ENCODE results near the gene DDX50.

Gene DDX50

DNA sequence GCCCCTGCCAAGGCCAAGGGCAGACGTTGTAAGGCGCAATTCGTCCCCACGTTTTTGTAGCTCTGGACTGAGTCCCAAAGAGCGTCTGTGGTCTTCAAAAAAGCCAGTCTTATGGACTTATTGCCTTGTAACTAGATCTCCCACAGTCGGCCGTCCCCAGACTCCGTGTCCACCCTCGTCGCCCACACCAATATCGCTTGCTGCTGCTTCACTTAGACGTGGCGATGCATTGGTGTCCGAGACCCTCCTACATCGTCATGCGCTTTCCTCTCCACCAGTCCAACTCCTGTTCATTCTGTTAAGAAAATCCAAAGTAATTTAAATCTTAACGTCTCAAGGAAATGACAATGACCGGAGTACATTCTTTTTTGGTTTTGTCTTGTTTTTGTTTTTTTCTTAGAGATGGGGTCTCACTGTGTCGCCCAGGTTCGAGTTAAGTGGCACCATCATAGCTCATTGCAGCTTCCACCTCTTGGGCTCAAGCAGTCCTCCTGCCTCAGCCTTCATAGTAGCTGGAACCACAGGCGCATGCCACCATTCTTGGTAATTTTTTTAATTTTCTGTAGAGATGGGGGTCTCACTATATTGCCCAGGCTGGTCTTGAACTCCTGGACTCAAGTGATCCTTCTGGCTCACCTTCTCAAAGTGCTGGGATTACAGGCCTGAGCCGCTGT, 88.3 kb downstream of the DDX50 start:
- peaks cover 18% of the 10 kb centered on the region; the same call in 1 of the 2 replicates for H3K79me2 ChIP-seq (ENCODE audit: insufficient read depth, low read depth)
- peaks cover 14% of the 10 kb centered on the region for H3K4me1 ChIP-seq (ENCODE audit: low read depth, poor library complexity, severe bottlenecking)
- TF ChIP-seq, protein P1, sequence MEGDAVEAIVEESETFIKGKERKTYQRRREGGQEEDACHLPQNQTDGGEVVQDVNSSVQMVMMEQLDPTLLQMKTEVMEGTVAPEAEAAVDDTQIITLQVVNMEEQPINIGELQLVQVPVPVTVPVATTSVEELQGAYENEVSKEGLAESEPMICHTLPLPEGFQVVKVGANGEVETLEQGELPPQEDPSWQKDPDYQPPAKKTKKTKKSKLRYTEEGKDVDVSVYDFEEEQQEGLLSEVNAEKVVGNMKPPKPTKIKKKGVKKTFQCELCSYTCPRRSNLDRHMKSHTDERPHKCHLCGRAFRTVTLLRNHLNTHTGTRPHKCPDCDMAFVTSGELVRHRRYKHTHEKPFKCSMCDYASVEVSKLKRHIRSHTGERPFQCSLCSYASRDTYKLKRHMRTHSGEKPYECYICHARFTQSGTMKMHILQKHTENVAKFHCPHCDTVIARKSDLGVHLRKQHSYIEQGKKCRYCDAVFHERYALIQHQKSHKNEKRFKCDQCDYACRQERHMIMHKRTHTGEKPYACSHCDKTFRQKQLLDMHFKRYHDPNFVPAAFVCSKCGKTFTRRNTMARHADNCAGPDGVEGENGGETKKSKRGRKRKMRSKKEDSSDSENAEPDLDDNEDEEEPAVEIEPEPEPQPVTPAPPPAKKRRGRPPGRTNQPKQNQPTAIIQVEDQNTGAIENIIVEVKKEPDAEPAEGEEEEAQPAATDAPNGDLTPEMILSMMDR (conservative IDR thresholded peaks at IDR 0.05; ENCODE audit: low read depth, low read length), result no peak
- H3K4me2 ChIP-seq, result peak overlapping the region; percentile 38
- H2AFZ ChIP-seq (ENCODE audit: low read depth), result peak overlapping the region; percentile 85
- H4K20me1 ChIP-seq (ENCODE audit: insufficient read depth), result no peaks in the 10 kb centered on the region
- peak overlapping the region; percentile 30 for H3K4me3 ChIP-seq (IDR thresholded peaks at IDR 0.05; ENCODE audit: insufficient read depth, low read depth, low read length)
- H3K36me3 ChIP-seq (ENCODE audit: insufficient read depth), result peaks cover 4% of the 10 kb centered on the region; the same call in 1 of the 2 replicates
- no peaks in the 10 kb centered on the region for H3K27me3 ChIP-seq (ENCODE audit: insufficient read depth, low read depth)
- peak overlapping the region; percentile 54; the same call in 1 of the 2 replicates for H3K27ac ChIP-seq
- peak overlapping the region; percentile 62; the same call in 1 of the 2 replicates for H3K9ac ChIP-seq

DNA sequence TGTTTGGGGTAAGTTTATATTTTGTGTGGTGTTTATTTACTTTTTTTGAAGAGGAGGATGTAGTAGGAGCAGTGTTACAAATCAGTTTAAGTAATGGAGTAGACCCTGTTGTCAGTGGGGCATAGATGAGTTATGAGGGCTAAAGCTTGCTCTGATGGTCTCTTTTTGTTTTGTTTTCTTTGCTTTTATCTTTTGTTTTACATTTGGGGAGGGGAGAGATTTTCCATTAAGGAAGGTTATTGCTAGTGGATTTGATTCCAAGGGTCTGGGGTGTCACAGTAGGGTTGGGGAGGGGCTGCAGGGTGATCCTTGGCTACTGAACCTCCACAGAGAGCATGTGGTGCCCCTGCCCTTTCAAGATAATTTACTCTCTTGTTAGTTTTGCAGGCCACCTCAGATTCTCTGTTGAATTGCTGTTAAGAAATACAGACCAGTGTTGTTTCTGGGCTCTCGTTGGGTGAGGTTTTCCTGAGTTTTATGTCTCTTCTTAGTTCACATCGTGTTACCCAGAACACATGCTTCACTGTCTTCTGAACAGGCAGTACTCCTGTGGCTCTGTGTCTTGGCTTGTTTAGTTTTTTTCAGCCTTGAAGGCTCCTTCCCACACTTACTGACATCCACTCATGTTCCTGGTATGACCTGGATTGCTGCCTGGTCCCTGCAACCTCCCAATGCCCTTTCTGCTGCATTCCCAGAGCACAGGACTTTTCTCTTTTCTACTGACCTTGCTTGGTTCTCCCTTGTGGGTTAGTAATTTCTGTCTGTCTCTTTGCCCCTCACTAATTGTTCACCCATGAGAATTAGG, 91.7 kb downstream of the DDX50 start:
- Histone ChIP-seq H3K27ac (no peak overlapping the region), H3K36me3 (ENCODE audit: insufficient read depth) (no peaks in the 10 kb centered on the region), H3K4me2 (no peak overlapping the region), H4K20me1 (ENCODE audit: insufficient read depth) (no peaks in the 10 kb centered on the region), H3K4me1 (ENCODE audit: low read depth, poor library complexity, severe bottlenecking) (peaks cover 39% of the 10 kb centered on the region), H3K27me3 (ENCODE audit: insufficient read depth, low read depth) (no peaks in the 10 kb centered on the region), H2AFZ (ENCODE audit: low read depth) (no peak overlapping the region), H3K79me2 (ENCODE audit: insufficient read depth, low read depth) (peaks cover 31% of the 10 kb centered on the region), H3K4me3 (IDR thresholded peaks at IDR 0.05; ENCODE audit: insufficient read depth, low read depth, low read length) (no peak overlapping the region), H3K9ac (no peak overlapping the region)
- TF ChIP-seq, protein P1 (conservative IDR thresholded peaks at IDR 0.05; ENCODE audit: low read depth, low read length), result no peak

Data from KMS-11 (cell line).